C4-2B (cell line): ENCODE results near the gene VTI1A.

Experiments used
- ZFX ChIP-seq: fragments of 450-650 bp; IDR thresholded peaks from 2 replicates; pipeline ENCODE4 v1.6.1; 2017
- TF ChIP-seq, protein P1 (sequence below): fragments of 450-650 bp; conservative IDR thresholded peaks from 2 replicates; pipeline ENCODE4 v1.5.1; 2017; ENCODE audit warnings: mild to moderate bottlenecking

DNA sequence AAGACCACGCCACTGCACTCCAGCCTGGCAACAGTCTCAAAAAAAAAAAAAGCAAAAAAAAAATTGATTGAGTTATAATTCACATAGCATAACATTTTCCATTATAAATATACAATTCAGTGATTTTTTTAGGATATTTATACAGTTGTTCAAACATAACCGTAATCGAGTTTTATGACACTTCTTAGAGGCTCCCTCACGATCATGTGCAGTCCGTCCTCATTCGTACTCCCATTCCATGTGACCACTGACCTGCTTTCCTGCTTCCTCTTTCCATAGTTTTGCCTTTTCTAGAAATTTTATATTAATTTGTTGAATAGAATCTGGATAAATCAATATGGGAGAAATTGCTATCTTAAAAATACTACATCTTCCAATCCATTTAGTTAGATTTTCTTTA, 45.7 kb downstream of the VTI1A start:
- TF ChIP-seq, protein P1, sequence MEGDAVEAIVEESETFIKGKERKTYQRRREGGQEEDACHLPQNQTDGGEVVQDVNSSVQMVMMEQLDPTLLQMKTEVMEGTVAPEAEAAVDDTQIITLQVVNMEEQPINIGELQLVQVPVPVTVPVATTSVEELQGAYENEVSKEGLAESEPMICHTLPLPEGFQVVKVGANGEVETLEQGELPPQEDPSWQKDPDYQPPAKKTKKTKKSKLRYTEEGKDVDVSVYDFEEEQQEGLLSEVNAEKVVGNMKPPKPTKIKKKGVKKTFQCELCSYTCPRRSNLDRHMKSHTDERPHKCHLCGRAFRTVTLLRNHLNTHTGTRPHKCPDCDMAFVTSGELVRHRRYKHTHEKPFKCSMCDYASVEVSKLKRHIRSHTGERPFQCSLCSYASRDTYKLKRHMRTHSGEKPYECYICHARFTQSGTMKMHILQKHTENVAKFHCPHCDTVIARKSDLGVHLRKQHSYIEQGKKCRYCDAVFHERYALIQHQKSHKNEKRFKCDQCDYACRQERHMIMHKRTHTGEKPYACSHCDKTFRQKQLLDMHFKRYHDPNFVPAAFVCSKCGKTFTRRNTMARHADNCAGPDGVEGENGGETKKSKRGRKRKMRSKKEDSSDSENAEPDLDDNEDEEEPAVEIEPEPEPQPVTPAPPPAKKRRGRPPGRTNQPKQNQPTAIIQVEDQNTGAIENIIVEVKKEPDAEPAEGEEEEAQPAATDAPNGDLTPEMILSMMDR, result no peak
- no peak for TF ChIP-seq ZFX
